ENCODE measurements around the gene CRYZ.

The CRYZ gene

DNA sequence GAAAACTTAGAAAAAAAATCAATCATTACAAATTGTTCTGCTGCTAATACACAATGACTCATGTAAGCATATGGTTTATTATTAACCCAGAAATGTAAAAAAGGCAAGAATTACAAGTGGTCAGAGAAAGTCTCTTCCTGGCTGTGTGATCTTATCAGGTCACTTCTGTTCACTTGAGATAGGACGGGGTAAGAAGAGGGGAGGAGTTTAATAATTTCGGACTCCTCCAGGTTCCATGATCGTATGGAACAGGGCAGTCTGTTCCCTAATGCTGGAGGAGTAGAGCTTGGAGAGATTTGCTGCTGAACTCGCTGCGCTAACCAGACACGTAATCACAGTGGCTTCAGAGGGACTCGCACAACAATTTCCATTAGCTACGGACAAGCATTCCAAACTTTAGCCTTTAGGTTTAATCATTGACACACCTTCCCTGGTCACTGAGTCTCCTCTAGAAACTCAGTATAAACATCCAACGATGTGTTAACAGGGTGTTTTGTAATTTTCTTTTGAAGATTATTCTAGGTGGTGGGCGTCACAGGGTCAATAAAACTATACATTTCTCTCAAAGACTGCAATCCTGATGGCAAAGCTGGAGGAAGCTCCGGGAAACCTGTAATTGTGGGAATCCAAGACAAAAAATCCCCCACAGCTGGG is 1.3 kb downstream of the CRYZ start:
- DNase-seq (ENCODE audit: low spot score), result peak; percentile 19

DNA sequence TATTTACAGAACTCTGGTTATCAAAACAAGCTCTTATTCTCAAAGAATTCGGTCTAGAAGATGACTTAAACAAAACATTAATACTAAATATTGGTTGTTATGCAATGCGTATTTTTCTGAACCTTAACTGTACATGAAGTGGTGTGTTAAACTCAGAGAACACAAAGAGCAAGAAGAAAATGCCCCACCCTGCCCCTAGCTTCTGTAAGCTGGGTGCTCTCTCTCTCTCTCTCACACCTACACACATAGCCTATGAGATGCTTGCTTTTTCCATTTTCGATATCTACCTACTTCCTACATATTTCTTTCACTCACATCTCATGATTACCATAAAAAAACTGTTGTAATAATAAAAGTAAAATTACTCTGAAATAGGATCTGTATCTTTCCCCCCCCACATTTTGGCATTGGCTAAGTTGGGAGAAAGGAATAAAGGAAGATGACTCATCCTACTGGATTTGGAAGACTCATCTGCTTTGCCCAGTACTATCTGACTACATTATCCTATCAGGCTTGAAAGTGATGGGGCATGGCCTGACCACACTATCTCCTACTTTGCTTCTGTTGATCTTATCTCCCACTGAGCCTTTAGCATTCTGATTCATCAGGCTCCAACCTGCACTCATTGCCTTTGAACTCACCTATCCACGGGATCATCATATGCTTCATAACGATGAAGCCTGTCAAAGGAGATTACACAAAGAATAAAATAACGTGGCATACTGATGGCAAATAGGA is 2.9 kb downstream of the CRYZ start:
- peak; percentile 54 for DNase-seq (ENCODE audit: low spot score)

DNA sequence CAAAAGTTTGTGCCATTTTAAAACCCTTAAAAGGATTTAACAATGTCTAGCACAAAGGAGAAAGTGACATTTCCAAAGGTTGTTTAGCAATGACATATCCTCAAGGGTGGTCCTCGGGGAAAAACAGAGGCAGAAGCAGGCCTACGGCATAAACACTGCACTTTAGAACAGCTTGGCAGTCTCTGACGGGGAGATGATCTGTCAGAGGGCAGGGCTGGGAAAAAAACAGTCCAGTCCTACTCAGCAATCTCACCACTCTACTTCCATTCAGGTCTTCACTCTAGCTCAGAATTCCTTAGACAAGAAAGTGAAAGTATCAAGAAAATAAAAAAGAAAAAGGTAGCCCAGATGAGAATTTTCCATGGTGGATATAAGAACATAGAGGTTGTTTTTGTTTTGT is 4.1 kb downstream of the CRYZ start:
- DNase-seq (ENCODE audit: low spot score), result no peak

DNA sequence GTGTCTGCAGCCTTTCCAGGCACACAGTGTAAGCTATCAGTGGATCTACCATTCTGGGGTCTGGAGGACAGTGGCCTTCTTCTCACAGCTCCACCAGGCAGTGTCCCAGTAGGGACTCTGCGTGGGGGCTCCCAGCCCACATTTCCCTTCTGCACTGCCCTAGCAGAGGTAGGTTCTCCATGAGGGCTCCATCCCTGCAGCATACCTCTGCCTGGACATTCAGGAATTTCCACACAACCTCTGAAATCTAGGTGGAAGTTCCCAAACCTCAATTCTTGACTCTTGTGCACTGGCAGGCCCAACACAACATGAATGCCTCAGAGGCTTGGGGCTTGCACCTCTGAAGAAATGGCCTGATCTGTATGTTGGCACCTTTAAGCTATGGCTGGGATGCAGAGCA is 6.8 kb downstream of the CRYZ start:
- no peak for DNase-seq (ENCODE audit: low spot score)

DNA sequence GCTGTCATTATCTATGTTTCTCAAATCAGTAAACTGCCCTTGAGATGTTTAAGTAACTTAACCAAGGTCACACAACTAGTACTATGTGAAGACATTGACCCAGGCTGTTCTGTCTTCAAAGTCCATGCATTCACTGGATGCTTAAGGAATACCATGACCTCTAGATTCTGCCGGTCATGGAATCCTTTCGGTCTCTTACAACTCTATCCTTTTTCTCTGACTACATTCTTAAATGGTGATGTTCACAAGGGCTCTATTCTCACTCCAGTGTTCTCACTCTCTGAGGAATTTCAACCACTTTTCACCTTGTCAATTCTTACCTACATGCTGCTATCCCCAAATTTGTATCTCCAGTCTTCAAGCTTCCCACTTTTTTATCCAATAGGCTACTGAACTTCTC is 15.2 kb downstream of the CRYZ start:
- no peak for DNase-seq (ENCODE audit: low spot score)

DNA sequence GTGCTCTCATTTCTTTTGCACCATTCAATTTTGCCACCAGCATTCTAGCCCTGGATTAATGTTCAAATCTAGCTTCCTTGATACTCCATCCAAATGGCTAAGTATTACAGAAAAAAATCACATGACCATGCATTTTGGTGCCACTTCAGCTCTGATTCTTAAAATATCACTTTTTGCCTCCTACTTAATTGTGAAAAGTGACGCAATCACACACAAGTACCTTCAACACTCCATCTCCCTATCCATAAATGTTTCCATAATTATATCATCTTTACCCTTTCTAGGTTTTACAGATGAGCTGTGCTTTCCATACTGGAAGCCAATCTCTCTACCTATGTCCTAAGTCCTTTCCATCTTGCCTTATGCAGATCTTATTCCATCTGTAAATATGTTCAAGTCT is 16.0 kb downstream of the CRYZ start:
- DNase-seq (ENCODE audit: low spot score), result no peak

DNA sequence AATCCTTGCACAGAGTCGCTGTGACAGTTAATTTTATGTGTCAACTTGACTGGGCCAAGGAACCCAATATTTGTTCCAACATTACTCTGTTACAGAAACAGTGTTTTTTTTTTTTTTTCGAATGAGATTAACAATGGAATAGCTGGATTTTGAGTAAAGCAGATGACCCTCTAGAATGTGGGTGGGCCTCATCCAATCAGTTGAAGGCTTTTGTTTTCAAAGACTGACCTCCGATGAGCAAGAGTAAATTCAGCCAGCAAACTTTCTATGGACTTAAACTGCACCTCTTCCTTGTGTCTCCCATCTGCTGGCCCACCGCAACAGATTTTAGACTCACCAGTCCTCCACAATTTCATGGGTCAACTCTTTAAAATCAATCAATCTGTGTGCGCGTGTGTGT is 17.0 kb downstream of the CRYZ start:
- DNase-seq (ENCODE audit: low spot score), result no peak

DNA sequence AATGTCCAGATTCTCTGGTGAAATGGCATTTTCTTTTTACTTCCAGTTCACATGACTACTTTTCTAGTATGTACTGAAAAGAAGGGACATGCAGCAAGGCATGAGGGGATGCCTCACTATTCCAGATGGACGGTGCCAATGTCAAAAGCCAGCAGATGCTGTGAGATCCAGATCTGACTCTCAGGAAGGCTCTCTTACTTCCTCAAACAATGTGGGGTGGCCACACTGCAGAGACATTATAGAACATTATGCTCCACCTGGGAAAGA is 17.7 kb downstream of the CRYZ start:
- no peak for DNase-seq (ENCODE audit: low spot score)

DNA sequence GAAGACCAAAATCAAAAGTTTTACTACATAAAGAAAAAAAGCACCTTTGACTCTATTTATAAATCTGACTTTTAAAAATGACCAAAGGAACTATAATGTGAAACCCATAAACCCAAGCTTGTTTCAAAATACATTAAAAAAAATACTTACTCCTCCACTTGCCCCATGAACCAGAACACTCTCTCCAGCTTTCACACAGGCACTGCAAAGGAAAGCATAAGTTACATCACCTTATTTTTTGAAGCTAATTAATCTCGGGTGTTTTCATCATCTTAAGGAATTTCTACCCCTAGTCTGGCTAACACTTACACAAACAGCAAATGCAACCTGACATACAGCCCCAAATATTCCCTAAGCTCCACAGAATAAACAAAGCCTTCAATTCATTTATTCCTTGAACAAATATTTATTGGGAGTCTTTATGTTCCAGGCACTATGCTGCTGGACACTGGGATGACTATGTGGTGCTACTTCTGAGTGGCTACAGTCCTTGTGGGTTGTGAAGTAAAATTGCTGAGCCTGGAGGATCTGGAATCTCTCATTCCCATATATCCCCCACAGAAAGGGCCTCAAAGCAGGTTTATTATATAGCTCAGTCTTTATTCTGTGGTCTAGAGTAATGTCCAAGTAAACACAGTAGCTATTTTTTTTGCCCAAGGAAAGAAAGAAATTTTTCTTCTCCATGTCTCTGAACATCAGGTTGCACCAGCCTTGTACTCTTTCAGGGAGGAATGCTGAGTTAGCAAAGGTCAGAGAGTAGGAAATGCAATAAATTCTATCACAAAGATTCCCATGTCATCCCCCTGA is 18.2 kb downstream of the CRYZ start:
- DNase-seq (ENCODE audit: low spot score), result no peak

DNA sequence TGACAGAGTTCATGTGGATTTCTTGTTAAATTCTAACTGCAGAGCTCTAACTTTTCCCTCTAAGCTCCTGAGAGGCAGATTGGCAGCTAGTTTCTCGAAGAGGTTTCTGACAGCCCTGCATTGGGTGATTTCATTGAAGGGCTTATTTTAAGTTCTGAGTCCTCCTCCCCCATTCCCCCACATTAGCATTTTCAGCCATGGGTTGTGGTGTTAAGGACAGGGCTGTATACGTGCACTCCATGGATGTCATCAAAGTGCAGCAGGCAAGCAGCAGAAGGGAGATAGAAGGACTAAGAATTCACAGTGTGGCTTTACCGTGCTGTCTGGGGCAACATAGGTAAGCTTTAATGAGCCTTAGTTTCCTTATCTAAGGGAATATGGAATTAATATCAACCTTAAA is 19.0 kb downstream of the CRYZ start:
- no peak for DNase-seq (ENCODE audit: low spot score)

DNA sequence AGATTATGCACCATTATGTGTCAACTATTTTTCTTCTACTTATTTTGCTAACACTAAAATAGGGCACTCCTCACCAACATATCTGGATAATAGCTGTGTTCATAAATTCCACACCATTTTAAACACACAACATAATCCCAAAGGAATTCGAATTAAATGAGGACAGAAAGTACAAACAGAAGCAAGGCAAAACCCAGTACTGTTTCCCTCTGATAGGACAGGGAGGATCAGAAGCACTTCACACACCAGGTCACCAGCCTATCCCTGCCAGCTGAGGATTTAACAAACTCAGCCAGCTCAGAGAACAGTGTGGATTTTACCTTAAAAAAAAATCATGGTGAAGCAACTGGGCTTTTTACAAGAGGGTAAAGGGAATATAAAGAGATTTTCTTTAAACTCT is 20.0 kb downstream of the CRYZ start:
- DNase-seq (ENCODE audit: low spot score), result no peak

DNA sequence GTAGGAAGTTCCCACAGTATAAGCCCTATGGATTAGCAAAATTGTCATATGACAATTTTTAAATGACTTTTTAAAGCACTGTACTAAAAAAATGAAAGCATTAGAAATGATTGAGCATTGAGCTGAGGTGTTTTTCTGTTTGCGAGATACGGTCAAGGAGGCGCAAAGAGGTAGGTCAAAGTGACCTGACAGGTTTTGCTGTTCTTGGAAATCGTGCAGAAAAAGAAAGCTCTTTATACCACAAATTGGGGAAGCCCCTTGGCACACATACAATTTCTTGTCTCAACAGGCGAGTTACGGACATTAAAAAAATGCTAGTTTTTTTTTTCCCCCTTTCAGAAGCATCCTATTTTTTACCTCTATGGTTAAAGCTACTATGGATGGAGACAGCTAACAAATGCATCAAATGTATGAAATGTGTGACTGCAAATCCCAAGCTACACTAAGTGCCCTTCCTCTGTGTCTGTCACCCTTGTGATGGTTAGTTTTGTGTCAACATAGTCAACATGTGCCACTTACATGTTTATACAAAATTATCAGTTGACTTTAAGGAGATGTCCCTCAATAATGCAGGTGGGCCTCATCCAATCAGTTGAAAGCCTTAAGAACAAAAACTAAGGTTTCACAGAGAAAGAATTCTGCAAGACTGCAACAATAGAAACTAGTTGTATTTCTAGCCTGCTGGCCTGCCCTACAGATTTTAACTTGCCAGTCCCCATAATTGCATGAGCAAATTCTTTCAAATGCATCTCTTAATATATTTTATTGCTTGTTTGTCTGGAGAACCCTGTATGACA is 29.3 kb downstream of the CRYZ start:
- DNase-seq (ENCODE audit: low spot score), result no peak

DNA sequence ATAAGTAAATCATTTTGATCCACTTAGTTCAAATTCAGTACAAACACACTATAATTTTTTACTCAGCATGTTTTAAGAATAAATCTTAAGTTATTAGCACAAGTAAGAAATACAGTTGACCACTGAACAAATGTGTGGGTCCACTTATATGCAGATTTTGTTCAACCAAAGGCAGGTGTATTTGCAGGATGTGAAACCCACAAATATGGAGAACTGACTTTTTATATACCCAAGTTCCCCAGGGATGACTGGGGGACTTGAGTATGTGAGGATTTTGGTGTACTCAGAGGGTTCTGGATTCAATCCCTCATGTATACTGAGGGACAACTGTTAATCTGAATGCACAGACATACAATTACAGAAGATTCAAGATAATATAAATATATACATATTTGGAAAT is 33.5 kb downstream of the CRYZ start:
- no peak for DNase-seq (ENCODE audit: low spot score)

DNA sequence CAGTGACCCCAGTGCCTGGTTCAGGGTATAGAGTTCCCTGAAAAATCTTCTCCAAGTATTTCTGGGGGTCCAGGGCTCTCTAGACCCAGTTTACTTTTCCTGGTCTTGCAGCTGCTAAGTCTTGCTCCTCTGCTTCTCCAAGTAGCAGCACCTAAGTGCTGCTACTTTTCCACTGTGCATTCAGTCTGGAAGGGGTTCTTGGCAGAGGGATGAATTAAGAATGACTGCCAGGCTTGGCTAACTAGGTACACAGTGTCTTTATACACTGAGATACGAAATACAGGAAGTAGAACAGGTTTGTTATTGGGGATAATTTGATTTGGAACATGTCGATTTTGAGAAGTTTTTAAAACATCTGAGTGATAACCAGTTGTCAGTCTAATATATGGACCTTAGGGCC is 35.0 kb downstream of the CRYZ start:
- no peak for DNase-seq (ENCODE audit: low spot score)

DNA sequence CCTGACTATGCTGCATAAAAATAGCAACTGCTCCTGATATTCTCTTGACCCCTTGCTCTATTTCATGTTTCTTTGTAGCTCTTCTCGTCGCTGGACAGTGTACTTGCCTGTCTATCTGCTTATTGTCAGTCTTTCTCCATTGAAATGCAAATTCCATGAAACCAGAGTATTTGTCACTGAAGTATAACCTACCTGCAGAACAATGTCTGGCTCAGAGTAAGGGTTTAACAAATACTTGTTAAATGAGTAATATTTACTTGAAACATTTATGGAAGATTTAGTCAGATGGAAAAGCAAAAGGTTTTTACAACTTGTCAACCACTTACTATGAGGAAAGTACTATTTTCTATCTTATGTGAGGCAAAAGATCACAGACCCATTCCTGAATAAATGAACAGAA is 39.4 kb downstream of the CRYZ start:
- no peak for DNase-seq (ENCODE audit: low spot score)

DNA sequence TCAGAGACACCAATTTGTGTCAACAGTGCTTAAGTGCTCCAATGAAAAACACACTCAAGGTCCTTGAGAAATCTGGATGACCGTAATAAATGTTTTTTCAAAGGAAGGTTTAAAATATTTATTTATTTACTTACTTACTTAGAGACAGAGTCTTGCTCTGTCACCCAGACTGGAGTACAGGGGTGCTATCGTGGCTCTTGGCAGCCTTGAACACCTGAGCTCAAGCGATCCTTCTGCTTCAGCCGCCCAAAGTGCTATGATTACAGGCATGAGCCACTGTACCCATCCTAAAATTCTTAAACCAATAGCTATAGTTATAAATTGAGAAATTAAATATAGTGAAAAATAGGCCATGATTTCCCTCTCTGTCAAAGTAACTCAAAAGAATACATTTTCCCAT is 41.9 kb downstream of the CRYZ start:
- DNase-seq (ENCODE audit: low spot score), result no peak

DNA sequence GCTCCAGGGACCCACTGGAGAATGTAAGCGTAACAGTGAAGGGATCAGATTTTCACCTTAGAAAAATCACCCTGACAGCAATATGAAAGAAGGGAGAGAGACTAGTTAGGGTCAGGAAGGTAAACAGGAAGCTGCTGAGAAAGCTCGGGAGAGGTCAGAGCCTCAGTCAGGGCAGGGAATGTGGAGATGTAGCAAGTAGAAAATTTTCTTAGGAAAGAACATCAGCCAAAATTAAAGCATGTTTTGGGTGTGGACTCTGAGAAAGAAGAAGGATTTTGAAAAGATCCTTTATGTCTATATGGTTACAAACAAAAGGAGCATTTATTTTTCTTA is 42.5 kb downstream of the CRYZ start:
- DNase-seq (ENCODE audit: low spot score), result no peak

DNA sequence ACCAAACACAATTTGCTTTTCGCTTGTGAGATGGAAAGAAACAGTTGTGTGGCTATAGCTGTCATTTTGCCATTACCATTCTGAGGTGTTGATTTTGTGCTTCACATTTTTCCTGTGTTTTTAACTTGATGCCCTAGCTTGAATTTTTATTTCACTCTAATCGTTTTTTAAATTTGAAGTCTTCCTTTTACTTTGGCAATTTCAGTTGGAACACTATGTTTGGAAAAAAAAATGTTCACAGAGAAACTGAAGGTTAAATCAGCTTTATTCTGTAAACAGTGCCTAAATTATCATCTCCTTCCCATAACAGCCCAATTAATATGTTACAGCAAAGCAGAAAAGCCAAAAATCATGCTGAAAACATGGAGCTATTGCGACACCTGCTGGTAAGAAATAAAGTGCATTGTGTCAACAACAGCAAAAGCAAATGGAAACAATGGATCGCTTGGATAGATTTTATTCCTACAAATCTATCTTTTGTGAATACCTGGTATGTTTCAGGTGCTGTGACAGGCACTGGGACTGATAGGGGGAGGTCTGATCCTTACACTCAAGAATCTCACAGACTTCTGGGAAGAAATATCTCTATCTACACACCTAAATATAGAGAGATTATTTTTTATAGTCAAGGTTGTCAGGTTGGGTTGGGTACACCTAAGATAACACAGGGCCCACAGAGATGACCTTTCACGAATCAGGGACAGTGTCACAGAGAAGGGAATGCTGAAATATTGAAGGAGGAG is 43.1 kb downstream of the CRYZ start:
- DNase-seq (ENCODE audit: low spot score), result peak; percentile 48

DNA sequence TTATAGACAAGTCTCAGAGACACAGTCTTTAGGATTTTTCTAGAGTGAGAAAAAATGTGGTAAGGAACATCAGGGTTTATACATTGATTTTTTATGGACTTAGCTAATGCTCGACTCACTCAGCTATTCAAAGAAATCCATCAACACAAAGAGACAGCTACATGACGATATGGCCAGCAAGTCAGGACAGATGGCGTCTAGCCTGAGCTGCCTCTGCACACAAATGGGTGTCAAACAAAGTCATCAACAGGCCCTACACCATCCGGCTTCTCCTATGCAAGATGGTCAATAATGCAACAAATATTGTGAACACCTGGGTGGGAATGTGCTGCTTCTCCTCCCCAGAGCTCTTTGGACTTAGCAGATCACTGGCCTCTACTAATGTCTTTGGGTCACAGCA is 45.9 kb downstream of the CRYZ start:
- DNase-seq (ENCODE audit: low spot score), result no peak

DNA sequence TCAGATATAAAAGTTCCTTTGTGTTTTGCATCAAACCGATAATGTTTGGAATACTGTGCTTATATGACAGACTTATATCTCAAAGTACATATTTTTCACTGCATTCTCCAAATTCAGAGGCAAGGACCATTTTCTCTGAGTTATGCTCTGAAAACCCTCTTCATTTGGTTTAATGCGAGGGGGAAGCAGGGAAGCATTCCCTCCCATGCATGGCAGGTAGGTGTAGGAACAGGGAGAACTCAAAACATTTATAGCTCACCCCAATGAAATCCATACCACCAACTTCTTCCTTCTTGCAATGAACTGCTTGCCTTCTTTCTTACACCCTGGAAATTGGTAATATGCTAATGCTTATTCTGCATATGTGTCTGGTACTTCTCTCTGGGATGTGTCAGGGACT is 48.5 kb downstream of the CRYZ start:
- DNase-seq (ENCODE audit: low spot score), result no peak

DNA sequence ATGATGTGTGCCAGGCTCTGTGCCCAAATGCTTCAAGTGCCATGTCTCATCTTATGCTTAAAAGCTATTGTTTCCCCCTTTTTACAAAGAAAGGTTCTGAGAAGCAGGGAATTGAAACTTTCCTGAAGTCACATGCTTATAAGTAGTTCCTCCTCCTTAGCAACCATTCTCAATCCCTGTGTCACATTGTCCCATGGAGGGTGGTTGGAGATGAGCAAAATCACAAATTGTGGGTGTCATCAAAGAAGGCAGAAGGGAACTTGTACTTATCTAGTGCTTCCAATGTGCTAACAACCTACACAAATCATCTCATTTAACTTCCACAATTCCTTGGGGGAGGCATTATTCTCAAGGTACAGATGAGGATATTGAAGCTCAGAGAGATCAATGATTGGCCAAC is 49.2 kb downstream of the CRYZ start:
- DNase-seq (ENCODE audit: low spot score), result no peak

DNA sequence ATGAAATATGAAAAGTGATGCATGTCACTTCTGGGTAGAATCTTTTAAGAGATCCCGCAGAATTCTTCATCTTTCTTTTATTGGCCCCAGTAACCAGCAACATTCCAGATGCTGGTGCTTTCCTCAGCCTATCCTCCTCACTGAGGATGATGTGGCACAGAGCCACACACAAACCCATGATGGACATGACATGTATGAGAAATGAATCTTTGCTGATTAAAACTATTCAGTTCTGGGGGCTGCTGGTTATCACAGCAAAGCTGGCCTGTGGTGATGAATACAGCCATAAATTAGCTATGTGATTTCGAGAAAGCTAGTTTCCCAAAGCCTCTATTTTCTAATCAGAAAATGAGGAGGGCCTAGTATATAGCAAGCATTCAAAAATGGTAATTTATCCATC is 51.0 kb downstream of the CRYZ start:
- no peak for DNase-seq (ENCODE audit: low spot score)

Data from GM03348 (cell line).